Heart left ventricle (tissue), 16 donors: Measurements from ENCODE around the gene BACE1-AS. TPM values are rescaled to one million over a fixed set of nuclear protein-coding genes. Genes with fewer than 3 reads are reported as not detected.
"Not testable (repeated sequence)": the region's sequence is repeated elsewhere in the genome, so short reads cannot be mapped to it uniquely, and the experiment has no call there.

ENCODE experiments used
- ATAC-seq, 4 donors: fragments of 200-7000 bp; cut with Tn5 transposase; one replicate each; pipeline ENCODE4 v1.9.1; 2020 to 2022; ENCODE audit warnings: moderate library complexity in 4 of 4, mild to moderate bottlenecking in 3 of 4, moderate number of reproducible peaks in 1 of 4
- DNase-seq, 5 donors: peaks; one replicate each; pipeline ENCODE4 v3.0.0-alpha.2; 2020
- H3K27ac ChIP-seq, 12 donors: fragments of 200-600 bp; sonication (generic) in 4 of 12; one replicate each; pipeline versions ENCODE4 v1.5.0 to v1.8.0; 2016 to 2022; ENCODE audit warnings: mild to moderate bottlenecking in 2 of 12
- H3K27me3 ChIP-seq, 9 donors: fragments of 200-600 bp; sonication (generic) in 2 of 9; one replicate each; pipeline versions ENCODE4 v1.5.1 to v1.8.0; 2016 to 2022; ENCODE audit warnings: mild to moderate bottlenecking in 3 of 9
- H3K36me3 ChIP-seq, 9 donors: fragments of 200-600 bp; sonication (generic) in 2 of 9; one replicate each; pipeline versions ENCODE4 v1.5.0 to v1.8.0; 2018 to 2022; ENCODE audit warnings: mild to moderate bottlenecking in 2 of 9
- H3K4me1 ChIP-seq, 12 donors: fragments of 200-600 bp; sonication (generic) in 4 of 12; one replicate each; pipeline versions ENCODE4 v1.5.0 to v1.8.0; 2016 to 2022; ENCODE audit warnings: mild to moderate bottlenecking in 3 of 12
- H3K4me3 ChIP-seq, 12 donors: fragments of 200-600 bp; sonication (generic) in 4 of 12; one replicate each; pipeline versions ENCODE4 v1.5.0 to v1.8.0; 2017 to 2022; ENCODE audit warnings: mild to moderate bottlenecking in 9 of 12, moderate library complexity in 4 of 12
- H3K9me3 ChIP-seq, 12 donors: fragments of 200-600 bp; sonication (generic) in 4 of 12; one replicate each; pipeline versions ENCODE4 v1.5.0 to v1.8.0; 2016 to 2022; ENCODE audit warnings: mild to moderate bottlenecking in 1 of 12
- CTCF ChIP-seq, 12 donors: fragments of 200-600 bp; sonication (generic) in 4 of 12; IDR thresholded peaks; one replicate each; pipeline versions ENCODE4 v1.5.0 to v1.8.0; 2018 to 2022; ENCODE audit warnings: antibody characterized with exemption in 12 of 12, mild to moderate bottlenecking in 5 of 12
- POLR2A ChIP-seq, 2 donors: fragments of 450-650 bp; IDR thresholded peaks; one replicate each; pipeline ENCODE4 v1.6.1; 2017; ENCODE audit warnings: antibody characterized with exemption in 2 of 2, mild to moderate bottlenecking in 2 of 2, moderate library complexity in 2 of 2
- WGBS, 4 donors: extraction: QIAGEN DNeasy Blood & Tissue Kit in 2 of 4; methylation state at CpG; one replicate each; pipeline versions ENCODE4 v1.1.5 to v1.1.7; 2013 to 2018; 5-methylcytosine and 5-hydroxymethylcytosine counted together
- intact Hi-C, 10 donors: fragments of 100-400 bp; cut with DNase I; formaldehyde crosslinking; loops; one replicate each; pipeline versions ENCODE4 v1.11.1 to v1.14.2; 2022
- polyA plus RNA-seq, 2 donors: library from polyadenylated mRNA; stranded (reverse); fragments of 200-250 nt; gene quantifications; one replicate each; pipeline ENCODE4 v1.2.3, GENCODE V29; 2013
- total RNA-seq, 9 donors: library from RNA; depleted of rRNA in 2 of 9; stranded (reverse); fragments of >200 nt in 2 of 9; fragmentation: NEBNext Ultra II Directional in 3 of 9; extraction: Animal tissue kit (Norgen Biotek cat#: 25700) in 3 of 9; gene quantifications; one replicate each; pipeline versions ENCODE4 v1.1.0 to v1.2.4, GENCODE V29; 2016 to 2023
- donor health status: ischemic (EF 13 %, LVEDD 7.1; RV severe dilation, severe dysfunction).
- donor health status: healthy with polysubstance abuse.
- donor health status: DM: no; HTN: yes; CAD: no.
- donor health status: DM: no; HTN: no; CAD: no.
- donor health status: ischemic (EF 25% LVEDD 6.9; RV normal size, moderate dysfunction).
- donor health status: ischemic (EF 25% LVEDD 5.7; RV mildly dilated, moderate dysfunction).
- donor health status: healthy.
- donor health status: DM: yes; HTN: yes; CAD: no.
- donor health status: ischemic (EF 35%, LVEDD 5.7; RV mildly dilated, moderate dysfunction).
- donor health status: nonischemic (EF 11% LVEDD 7.7; RV severe dilation, severe dysfunction).
- donor health status: DM: yes; HTN: yes; CAD: no.
- donor health status: PGD.
- donor health status: ischemic (EF 29% LVEDD 5.4; RV normal size, mild dysfunction).
- donor health status: nonischemic (EF 23%, LVEDD 6.1; RV moderate dilation, normal function).

Gene BACE1-AS
- total and polyA plus RNA-seq, 11 donors, result 4.2 to 16.6 (median 9.8) TPM

DNA sequence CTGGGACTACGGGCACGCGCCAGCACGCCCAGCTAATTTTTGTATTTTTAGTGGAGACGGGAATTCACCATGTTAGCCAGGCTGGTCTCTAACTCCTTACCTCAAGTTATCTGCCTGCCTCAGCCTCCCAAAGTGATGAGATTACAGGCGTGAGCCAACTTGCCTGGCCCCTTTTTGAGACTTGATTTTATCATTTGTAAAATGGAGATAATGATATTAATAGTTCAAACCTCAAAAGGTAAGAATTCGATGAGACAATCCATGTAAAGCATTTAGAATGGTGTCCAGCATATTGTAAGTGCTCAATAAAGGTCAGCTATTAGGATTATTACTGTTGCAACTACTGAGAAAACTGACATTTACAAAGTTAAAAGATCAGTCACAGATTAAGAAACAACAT lies 27.6 kb downstream of the BACE1-AS start:
- intact Hi-C loops, result loop anchor here in 1 of 10 donors (5.0 kb wide), 1 partner anchor 86 kb away; the partner anchor contains the start of genes PCSK7 and RNF214
- TF ChIP-seq CTCF (IDR thresholded peaks at IDR 0.05), result no peak
- no peak for TF ChIP-seq POLR2A (IDR thresholded peaks at IDR 0.05)
- no peaks in the 10 kb centered on the region for H3K9me3 ChIP-seq
- WGBS, 4 donors, result 75 to 91% (median 89%) methylated on average over 7 of the region's 7 CpGs
- no peak overlapping the region for H3K4me3 ChIP-seq
- ATAC-seq, result no peak
- H3K27me3 ChIP-seq, result no peaks in the 10 kb centered on the region
- H3K27ac ChIP-seq, result no peak overlapping the region
- no peaks in the 10 kb centered on the region for H3K36me3 ChIP-seq
- DNase-seq, result no peak
- peaks cover 0 to 25% (median 18%) of the 10 kb centered on the region in 12 donors for H3K4me1 ChIP-seq

- 71 to 86% (median 80%) methylated on average over 5 of the region's 5 CpGs for WGBS, 4 donors
- Histone ChIP-seq H3K4me1 (peaks cover 0 to 22% (median 17%) of the 10 kb centered on the region in 12 donors), H3K9me3 (no peaks in the 10 kb centered on the region), H3K27ac (no peak overlapping the region), H3K27me3 (no peaks in the 10 kb centered on the region), H3K36me3 (no peaks in the 10 kb centered on the region), H3K4me3 (no peak overlapping the region)
- intact Hi-C loops, result loop anchor here in 1 of 10 donors (5.0 kb wide), 1 partner anchor 87 kb away; the partner anchor contains the start of genes PCSK7 and RNF214
- DNase-seq (no peak), ATAC-seq (no peak)
- TF ChIP-seq CTCF (IDR thresholded peaks at IDR 0.05), result no peak
- TF ChIP-seq POLR2A (IDR thresholded peaks at IDR 0.05), result no peak
Observed at GRCh38 chr11:117319214-117319840, 28.2 kb downstream of the BACE1-AS start.

GRCh38 chr11:117327255-117327566 lies 36.1 kb downstream of the BACE1-AS start:
- Histone ChIP-seq H3K4me1 (peaks cover 0 to 20% (median 9%) of the 10 kb centered on the region in 12 donors), H3K4me3 (peak overlapping the region in 11 of 12 donors; percentile 49 to 90 (median 70)), H3K27ac (peak overlapping the region in 10 of 12 donors; percentile 77 to 95 (median 90))
- not testable (repeated sequence) for DNase-seq, ATAC-seq, H3K36me3 ChIP-seq, H3K27me3 ChIP-seq, H3K9me3 ChIP-seq
- intact Hi-C loops, result loop anchor here in 1 of 10 donors (2.0 kb wide), 1 partner anchor 94 kb away; the partner anchor contains the start of genes PCSK7 and RNF214
- 11 to 18% (median 16%) methylated on average over 5 of the region's 5 CpGs for WGBS, 4 donors

DNA sequence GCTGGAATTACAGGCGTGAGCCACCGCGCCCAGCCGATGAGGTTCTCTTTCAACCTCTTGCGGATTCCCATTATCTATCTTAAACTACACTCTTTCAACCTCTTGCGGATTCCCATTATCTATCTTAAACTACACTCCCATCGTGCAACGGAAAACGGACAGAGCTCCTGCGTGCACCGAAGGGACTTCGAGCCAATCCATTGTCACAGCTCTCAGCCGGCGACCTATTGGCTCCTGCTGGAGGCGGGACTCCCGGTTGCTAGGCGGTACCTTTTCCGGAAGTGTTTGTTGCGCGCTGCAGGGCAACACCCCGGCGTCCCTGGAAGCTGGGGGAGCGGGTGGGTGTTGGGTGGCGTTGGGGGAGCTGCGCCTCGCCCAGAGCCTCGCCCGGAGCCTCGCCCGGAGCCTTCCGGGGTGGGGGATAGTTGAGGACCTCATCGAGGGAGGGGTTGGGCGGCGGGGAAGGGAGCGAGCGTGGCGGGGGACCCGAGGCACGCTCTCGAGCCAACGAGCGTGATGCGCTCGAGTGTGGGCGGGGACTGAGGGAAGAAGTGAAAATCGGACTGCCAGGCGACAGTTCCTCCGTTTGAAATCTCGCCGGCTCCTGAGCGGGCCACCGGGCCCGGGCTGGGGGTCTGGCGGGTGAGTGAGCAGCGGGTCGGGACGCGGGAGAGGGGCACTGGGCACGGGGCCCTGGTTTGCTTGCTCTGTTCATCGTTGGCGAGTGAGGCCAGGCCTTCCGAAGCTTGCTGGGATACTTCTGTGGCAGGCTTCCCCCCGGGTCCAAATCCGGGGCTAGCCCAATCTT lies 36.6 kb downstream of the BACE1-AS start, which contains the start of gene CEP164:
Gene CEP164, plus strand, starts transcription at position 288 of the 808 bp plus-strand sequence. CDS start 10,733 bp downstream, outside the sequence.
- no peaks in the 10 kb centered on the region for H3K27me3 ChIP-seq
- H3K36me3 ChIP-seq, result no peaks in the 10 kb centered on the region
- no peaks in the 10 kb centered on the region for H3K9me3 ChIP-seq
- peak within 1 kb of the TSS; percentile 28 to 95 (median 90) for H3K27ac ChIP-seq
- H3K4me3 ChIP-seq, result peak within 1 kb of the TSS; percentile 49 to 90 (median 71)
- TF ChIP-seq POLR2A (IDR thresholded peaks at IDR 0.05) (peak in 1 of 2 donors; percentile 68), CTCF (IDR thresholded peaks at IDR 0.05) (no peak)
- ATAC-seq (peak; percentile 96 to 99 (median 97)), DNase-seq (peak; percentile 96 to 98 (median 97))
- 0 to 1% (median 0%) methylated on average over 46 to 64 of the region's 64 CpGs for WGBS, 4 donors
- intact Hi-C loops, result loop anchor here in 1 of 10 donors (2.0 kb wide), 1 partner anchor 95 kb away; the partner anchor contains the start of genes PCSK7 and RNF214
- peaks cover 0 to 20% (median 9%) of the 10 kb centered on the region in 12 donors for H3K4me1 ChIP-seq
